ENCODE data around the gene ZSWIM5.

GRCh38 chr1:45013551-45014209, 192.7 kb downstream of the ZSWIM5 start:
- TF ChIP-seq POLR2A (IDR thresholded peaks at IDR 0.05), result no peak
- no peak for TF ChIP-seq CTCF (IDR thresholded peaks at IDR 0.05)

Data from body of pancreas (tissue), 4 donors.